ENCODE measurements around the gene NUP98. TPM values are rescaled to one million over a fixed set of nuclear protein-coding genes. Genes with fewer than 3 reads are reported as not detected.

The NUP98 gene
- total RNA-seq, 1 experiment from 2014 or later: 98.4 TPM

- Histone ChIP-seq H3K27me3 (ENCODE audit: insufficient read depth, low read length) (no peaks in the 10 kb centered on the region), H3K9me3 (ENCODE audit: control insufficient read depth in 1 of 2, insufficient read depth in 1 of 2, low read depth in 1 of 2, low read length in 2 of 2) (no peaks in the 10 kb centered on the region), H3K4me1 (ENCODE audit: control insufficient read depth in 1 of 2, insufficient read depth in 2 of 2, low read length in 2 of 2) (peaks cover 0 to 5% of the 10 kb centered on the region in 2 experiments; a peak in 1 of 4 replicates), H2AFZ (ENCODE audit: low read depth, low read length, poor library complexity, severe bottlenecking) (no peak overlapping the region), H3K4me3 (replicated peaks in 1 of 2; ENCODE audit: low read depth in 1 of 2, low read length in 2 of 2) (no peak overlapping the region), H3K36me3 (ENCODE audit: control insufficient read depth in 1 of 2, insufficient read depth in 2 of 2, low read length in 2 of 2) (peaks cover 15 to 29% of the 10 kb centered on the region in 2 experiments; a peak in 3 of 4 replicates), H3K79me2 (ENCODE audit: insufficient read depth, low read length) (peaks cover 32% of the 10 kb centered on the region), H3K27ac (ENCODE audit: low read depth, low read length) (no peak overlapping the region), H4K20me1 (ENCODE audit: insufficient read depth) (no peaks in the 10 kb centered on the region), H3K9me2 (ENCODE audit: insufficient read depth) (no peaks in the 10 kb centered on the region), H3K9ac (ENCODE audit: low read length) (no peak overlapping the region), H3K4me2 (ENCODE audit: low read length) (no peak overlapping the region)
- no peak for ATAC-seq
- TSS peak; percentile 35 for BruUV-seq (replicated peaks)
- TF ChIP-seq POLR2AphosphoS5 (IDR thresholded peaks at IDR 0.05; ENCODE audit: low read depth, low read length) (0 out of 2 replicates have a peak, but pooled peaks have one; percentile 7), JUND (IDR thresholded peaks at IDR 0.05) (no peak)
- RAD21 ChIA-PET (ENCODE audit: low non-redundant PET in 1 of 2, low total read pairs in 2 of 2, uncharacterized antibody in 2 of 2, unreplicated experiment in 2 of 2): no interaction called here
- CTCF ChIA-PET: no interaction called here
- intact Hi-C loops (cut with micrococcal nuclease): no loop called here
- DNase-seq (ENCODE audit: low read depth, low spot score): no peak
- POLR2A ChIA-PET: interaction anchor here (1.5 kb wide), 1 partner anchor 13 kb away, joined by 4 read pairs; the partner anchor contains the start of gene RHOG
Observed at GRCh38 chr11:3827434-3828186, 30.3 kb upstream of the NUP98 start.

GRCh38 chr11:3826721-3827120, 29.4 kb upstream of the NUP98 start:
- Histone ChIP-seq H4K20me1 (ENCODE audit: insufficient read depth) (no peaks in the 10 kb centered on the region), H3K4me3 (replicated peaks in 1 of 2; ENCODE audit: low read depth in 1 of 2, low read length in 2 of 2) (no peak overlapping the region), H3K9ac (ENCODE audit: low read length) (no peak overlapping the region), H3K27ac (ENCODE audit: low read depth, low read length) (no peak overlapping the region), H3K27me3 (ENCODE audit: insufficient read depth, low read length) (no peaks in the 10 kb centered on the region), H3K4me2 (ENCODE audit: low read length) (no peak overlapping the region), H3K79me2 (ENCODE audit: insufficient read depth, low read length) (peaks cover 24% of the 10 kb centered on the region), H3K36me3 (ENCODE audit: control insufficient read depth in 1 of 2, insufficient read depth in 2 of 2, low read length in 2 of 2) (peaks cover 15 to 29% of the 10 kb centered on the region in 2 experiments; a peak in 3 of 4 replicates), H3K9me2 (ENCODE audit: insufficient read depth) (no peaks in the 10 kb centered on the region), H3K4me1 (ENCODE audit: control insufficient read depth in 1 of 2, insufficient read depth in 2 of 2, low read length in 2 of 2) (peaks cover 0 to 5% of the 10 kb centered on the region in 2 experiments; a peak in 1 of 4 replicates), H2AFZ (ENCODE audit: low read depth, low read length, poor library complexity, severe bottlenecking) (no peak overlapping the region), H3K9me3 (ENCODE audit: control insufficient read depth in 1 of 2, insufficient read depth in 1 of 2, low read depth in 1 of 2, low read length in 2 of 2) (no peaks in the 10 kb centered on the region)
- ChIA-PET POLR2A (interaction anchor here (1.5 kb wide), 1 partner anchor 14 kb away, joined by 4 read pairs; the partner anchor contains the start of gene RHOG), CTCF (interaction anchor here (2.0 to 2.9 kb wide), 2 partner anchors 15 to 19 kb away, joined by 8 to 10 read pairs; partner anchors contain the start of genes PGAP2 and RHOG), RAD21 (ENCODE audit: low non-redundant PET in 1 of 2, low total read pairs in 2 of 2, uncharacterized antibody in 2 of 2, unreplicated experiment in 2 of 2) (interaction anchor here in 1 of 2 experiments (0.5 kb wide), 1 partner anchor 242 kb away, joined by 3 read pairs; no protein-coding TSS in a partner anchor)
- no TSS peak for BruUV-seq (replicated peaks)
- ATAC-seq (no peak), DNase-seq (ENCODE audit: low read depth, low spot score) (no peak)
- intact Hi-C loops (cut with micrococcal nuclease): no loop called here
- TF ChIP-seq FOSL1 (IDR thresholded peaks at IDR 0.05; ENCODE audit: low read depth) (no peak), EGR1 (IDR thresholded peaks at IDR 0.05; ENCODE audit: low read depth) (no peak), JUND (IDR thresholded peaks at IDR 0.05) (no peak), SP1 (IDR thresholded peaks at IDR 0.05; ENCODE audit: low read depth) (no peak), ELF1 (IDR thresholded peaks at IDR 0.05; ENCODE audit: borderline replicate concordance, low read depth) (no peak), ZBTB33 (IDR thresholded peaks at IDR 0.05; ENCODE audit: extremely low read depth, insufficient replicate concordance, low read length) (no peak), SRF (IDR thresholded peaks at IDR 0.05; ENCODE audit: low read depth) (no peak), POLR2AphosphoS5 (IDR thresholded peaks at IDR 0.05; ENCODE audit: low read depth, low read length) (no peak), TCF7L2 (IDR thresholded peaks at IDR 0.05; ENCODE audit: borderline replicate concordance, extremely low read depth, insufficient read depth, insufficient read length) (no peak), MAX (IDR thresholded peaks at IDR 0.05) (no peak), ZFX (IDR thresholded peaks at IDR 0.05) (no peak), REST (IDR thresholded peaks at IDR 0.05; ENCODE audit: low read depth) (no peak), EZH2phosphoT487 (IDR thresholded peaks at IDR 0.05; ENCODE audit: borderline replicate concordance) (no peak)

All from HCT116 (cell line).